ENCODE data around the gene HTRA2. TPM values are rescaled to one million over a fixed set of nuclear protein-coding genes. Genes with fewer than 3 reads are reported as not detected.

The HTRA2 gene
- total and polyA plus RNA-seq, 4 donors: 13.3 to 81.8 (median 18.5) TPM

- no peak for TF ChIP-seq TAF1 (conservative IDR thresholded peaks at IDR 0.05)
- TF ChIP-seq, protein P1, sequence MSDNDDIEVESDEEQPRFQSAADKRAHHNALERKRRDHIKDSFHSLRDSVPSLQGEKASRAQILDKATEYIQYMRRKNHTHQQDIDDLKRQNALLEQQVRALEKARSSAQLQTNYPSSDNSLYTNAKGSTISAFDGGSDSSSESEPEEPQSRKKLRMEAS (IDR thresholded peaks at IDR 0.05): no peak
- no peak for TF ChIP-seq HNF4G (IDR thresholded peaks at IDR 0.05)
- no peak for TF ChIP-seq FOXA1 (IDR thresholded peaks at IDR 0.05)
- TF ChIP-seq, protein P2, sequence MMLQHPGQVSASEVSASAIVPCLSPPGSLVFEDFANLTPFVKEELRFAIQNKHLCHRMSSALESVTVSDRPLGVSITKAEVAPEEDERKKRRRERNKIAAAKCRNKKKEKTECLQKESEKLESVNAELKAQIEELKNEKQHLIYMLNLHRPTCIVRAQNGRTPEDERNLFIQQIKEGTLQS (IDR thresholded peaks at IDR 0.05): no peak
- TF ChIP-seq EGR1 (IDR thresholded peaks at IDR 0.05; ENCODE audit: low read depth in 2 of 2): no peak
- no peak for TF ChIP-seq FOXA2 (IDR thresholded peaks at IDR 0.05)
Measured at GRCh38 chr2:74553892-74554819, 24.4 kb downstream of the HTRA2 start, which contains the start of the genes DOK1 and LOXL3. TSS of gene DOK1 (plus strand) at chr2:74554720. CDS start at chr2:74554755, 35 bp downstream. TSS of gene LOXL3 (minus strand) at chr2:74553942. CDS start at chr2:74552634, 1,308 bp downstream.

DNA sequence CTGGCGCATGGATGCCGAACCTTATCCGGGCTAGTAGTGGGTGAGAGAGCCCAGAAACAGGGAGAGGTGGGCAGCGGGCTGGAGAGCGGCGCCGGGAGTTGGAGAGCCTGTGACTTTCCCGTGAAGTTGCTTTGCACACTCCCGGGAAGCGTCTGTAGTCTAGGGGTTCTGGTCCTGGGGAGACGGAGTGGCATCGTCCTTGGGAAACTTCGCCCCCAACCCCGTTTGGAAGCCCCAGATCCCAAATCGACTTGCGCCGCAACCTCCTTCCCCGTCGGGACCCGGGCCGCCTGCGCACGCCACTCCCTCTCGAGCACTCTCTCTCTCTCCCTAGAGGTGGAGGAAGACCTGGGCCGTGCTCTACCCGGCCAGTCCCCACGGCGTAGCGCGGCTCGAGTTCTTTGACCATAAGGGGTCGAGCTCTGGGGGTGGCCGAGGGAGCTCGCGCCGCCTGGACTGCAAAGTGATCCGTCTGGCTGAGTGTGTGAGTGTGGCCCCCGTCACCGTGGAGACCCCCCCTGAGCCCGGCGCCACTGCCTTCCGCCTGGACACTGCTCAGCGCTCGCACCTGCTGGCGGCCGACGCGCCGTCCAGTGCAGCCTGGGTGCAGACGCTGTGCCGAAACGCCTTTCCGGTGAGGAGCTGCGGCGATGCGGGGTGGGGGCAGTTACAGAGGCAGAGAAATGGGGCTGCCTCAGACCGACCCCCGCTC is 25.2 kb downstream of the HTRA2 start:
- no peaks in the 10 kb centered on the region for H3K27me3 ChIP-seq (ENCODE audit: control insufficient read depth in 4 of 4, insufficient read depth in 4 of 4, low read length in 3 of 4)
- DNase-seq (ENCODE audit: low spot score): peak; percentile 56
- peaks cover 0 to 4% (median 2%) of the 10 kb centered on the region in 4 donors for H3K4me1 ChIP-seq (ENCODE audit: control insufficient read depth in 4 of 4, insufficient read depth in 4 of 4, low read length in 3 of 4)
- peak overlapping the region; percentile 40 to 53 for H3K27ac ChIP-seq (ENCODE audit: low read depth in 1 of 2, low read length in 2 of 2)
- peak; percentile 24 for TF ChIP-seq YY1 (IDR thresholded peaks at IDR 0.05)
- TF ChIP-seq, protein P3, sequence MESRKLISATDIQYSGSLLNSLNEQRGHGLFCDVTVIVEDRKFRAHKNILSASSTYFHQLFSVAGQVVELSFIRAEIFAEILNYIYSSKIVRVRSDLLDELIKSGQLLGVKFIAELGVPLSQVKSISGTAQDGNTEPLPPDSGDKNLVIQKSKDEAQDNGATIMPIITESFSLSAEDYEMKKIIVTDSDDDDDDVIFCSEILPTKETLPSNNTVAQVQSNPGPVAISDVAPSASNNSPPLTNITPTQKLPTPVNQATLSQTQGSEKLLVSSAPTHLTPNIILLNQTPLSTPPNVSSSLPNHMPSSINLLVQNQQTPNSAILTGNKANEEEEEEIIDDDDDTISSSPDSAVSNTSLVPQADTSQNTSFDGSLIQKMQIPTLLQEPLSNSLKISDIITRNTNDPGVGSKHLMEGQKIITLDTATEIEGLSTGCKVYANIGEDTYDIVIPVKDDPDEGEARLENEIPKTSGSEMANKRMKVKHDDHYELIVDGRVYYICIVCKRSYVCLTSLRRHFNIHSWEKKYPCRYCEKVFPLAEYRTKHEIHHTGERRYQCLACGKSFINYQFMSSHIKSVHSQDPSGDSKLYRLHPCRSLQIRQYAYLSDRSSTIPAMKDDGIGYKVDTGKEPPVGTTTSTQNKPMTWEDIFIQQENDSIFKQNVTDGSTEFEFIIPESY (IDR thresholded peaks at IDR 0.05): no peak
- no peak for TF ChIP-seq CTCF (IDR thresholded peaks at IDR 0.05; ENCODE audit: low read depth, low read length, missing input control)
- TF ChIP-seq, protein P4, sequence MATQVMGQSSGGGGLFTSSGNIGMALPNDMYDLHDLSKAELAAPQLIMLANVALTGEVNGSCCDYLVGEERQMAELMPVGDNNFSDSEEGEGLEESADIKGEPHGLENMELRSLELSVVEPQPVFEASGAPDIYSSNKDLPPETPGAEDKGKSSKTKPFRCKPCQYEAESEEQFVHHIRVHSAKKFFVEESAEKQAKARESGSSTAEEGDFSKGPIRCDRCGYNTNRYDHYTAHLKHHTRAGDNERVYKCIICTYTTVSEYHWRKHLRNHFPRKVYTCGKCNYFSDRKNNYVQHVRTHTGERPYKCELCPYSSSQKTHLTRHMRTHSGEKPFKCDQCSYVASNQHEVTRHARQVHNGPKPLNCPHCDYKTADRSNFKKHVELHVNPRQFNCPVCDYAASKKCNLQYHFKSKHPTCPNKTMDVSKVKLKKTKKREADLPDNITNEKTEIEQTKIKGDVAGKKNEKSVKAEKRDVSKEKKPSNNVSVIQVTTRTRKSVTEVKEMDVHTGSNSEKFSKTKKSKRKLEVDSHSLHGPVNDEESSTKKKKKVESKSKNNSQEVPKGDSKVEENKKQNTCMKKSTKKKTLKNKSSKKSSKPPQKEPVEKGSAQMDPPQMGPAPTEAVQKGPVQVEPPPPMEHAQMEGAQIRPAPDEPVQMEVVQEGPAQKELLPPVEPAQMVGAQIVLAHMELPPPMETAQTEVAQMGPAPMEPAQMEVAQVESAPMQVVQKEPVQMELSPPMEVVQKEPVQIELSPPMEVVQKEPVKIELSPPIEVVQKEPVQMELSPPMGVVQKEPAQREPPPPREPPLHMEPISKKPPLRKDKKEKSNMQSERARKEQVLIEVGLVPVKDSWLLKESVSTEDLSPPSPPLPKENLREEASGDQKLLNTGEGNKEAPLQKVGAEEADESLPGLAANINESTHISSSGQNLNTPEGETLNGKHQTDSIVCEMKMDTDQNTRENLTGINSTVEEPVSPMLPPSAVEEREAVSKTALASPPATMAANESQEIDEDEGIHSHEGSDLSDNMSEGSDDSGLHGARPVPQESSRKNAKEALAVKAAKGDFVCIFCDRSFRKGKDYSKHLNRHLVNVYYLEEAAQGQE (IDR thresholded peaks at IDR 0.05): no peak
- peak overlapping the region; percentile 30 to 62 (median 53) for H3K4me3 ChIP-seq (ENCODE audit: low read depth in 1 of 3, low read length in 3 of 3)
- H3K36me3 ChIP-seq (ENCODE audit: control insufficient read depth in 4 of 4, insufficient read depth in 3 of 4, low read depth in 1 of 4, low read length in 3 of 4): no peaks in the 10 kb centered on the region
- H3K9me3 ChIP-seq (ENCODE audit: control insufficient read depth in 4 of 4, low read length in 3 of 4): no peaks in the 10 kb centered on the region
- no peak overlapping the region for H3K9ac ChIP-seq (ENCODE audit: low read depth in 1 of 2, low read length in 2 of 2)
- WGBS: 12% methylated on average over 58 of the region's 58 CpGs

More at GRCh38 chr2:74553892-74554819, 24.4 kb downstream of the HTRA2 start, which contains the start of the genes DOK1 and LOXL3:
- Histone ChIP-seq H3K36me3 (ENCODE audit: control insufficient read depth in 4 of 4, insufficient read depth in 3 of 4, low read depth in 1 of 4, low read length in 3 of 4) (no peaks in the 10 kb centered on the region), H3K27me3 (ENCODE audit: control insufficient read depth in 4 of 4, insufficient read depth in 4 of 4, low read length in 3 of 4) (no peaks in the 10 kb centered on the region), H3K4me3 (ENCODE audit: low read depth in 1 of 3, low read length in 3 of 3) (peak within 1 kb of the TSS; percentile 30 to 62 (median 53)), H3K9ac (ENCODE audit: low read depth in 1 of 2, low read length in 2 of 2) (no peak within 1 kb of the TSS), H3K4me1 (ENCODE audit: control insufficient read depth in 4 of 4, insufficient read depth in 4 of 4, low read length in 3 of 4) (peaks cover 1 to 9% (median 7%) of the 10 kb centered on the region in 4 donors), H3K27ac (ENCODE audit: low read depth in 1 of 2, low read length in 2 of 2) (peak within 1 kb of the TSS; percentile 40 to 53), H3K9me3 (ENCODE audit: control insufficient read depth in 4 of 4, low read length in 3 of 4) (no peaks in the 10 kb centered on the region)
- peak; percentile 82 for DNase-seq (ENCODE audit: low spot score)
- WGBS: under 1% methylated on average over 73 of the region's 73 CpGs

All from liver (tissue), 9 donors.